GM23338 (cell line): Measurements from ENCODE around the gene GFER. TPM values are rescaled to one million over a fixed set of nuclear protein-coding genes. Genes with fewer than 3 reads are reported as not detected.
A peak's percentile ranks its signal among the peaks of the same experiment; 100 is the strongest.

Experiments
- ATAC-seq: fragments of 200-7000 bp; cut with Tn5 transposase; 3 replicates; pipeline ENCODE4 v1.9.1; 2020
- DNase-seq: peaks from one replicate; pipeline ENCODE4 v3.0.0-alpha.2; 2015; ENCODE audit warnings: low spot score
- H2AFZ ChIP-seq: fragments of 200-600 bp; sonication (generic); 2 replicates; pipeline ENCODE4 v1.8.0; 2016; ENCODE audit warnings: antibody characterized with exemption, mild to moderate bottlenecking, moderate library complexity
- H3F3A ChIP-seq: fragments of 200-600 bp; sonication (generic); replicated peaks from 2 replicates; pipeline ENCODE4 v1.8.0; 2017; ENCODE audit warnings: antibody characterized with exemption, mixed run types, low read depth
- H3K27ac ChIP-seq: fragments of 200-600 bp; sonication (generic); 2 replicates; pipeline ENCODE4 v1.6.1; 2016; ENCODE audit warnings: low read depth
- H3K27me3 ChIP-seq: fragments of 200-600 bp; sonication (generic); 2 replicates; pipeline ENCODE4 v1.8.0; 2016; ENCODE audit warnings: mild to moderate bottlenecking, mixed run types, moderate library complexity; ENCODE audit not compliant: insufficient read depth
- H3K36me3 ChIP-seq: fragments of 200-600 bp; sonication (generic); 2 replicates; pipeline ENCODE4 v1.8.0; 2016; ENCODE audit warnings: mild to moderate bottlenecking; ENCODE audit not compliant: insufficient read depth
- H3K4me1 ChIP-seq: fragments of 200-600 bp; sonication (generic); 2 replicates; pipeline ENCODE4 v1.8.0; 2016; ENCODE audit warnings: mild to moderate bottlenecking, moderate library complexity; ENCODE audit not compliant: insufficient read depth
- H3K4me2 ChIP-seq: fragments of 200-600 bp; sonication (generic); 2 replicates; pipeline ENCODE4 v1.7.1; 2017; ENCODE audit warnings: mixed run types
- H3K4me3 ChIP-seq: fragments of 200-600 bp; sonication (generic); 2 replicates; pipeline ENCODE4 v1.6.1; 2016; ENCODE audit warnings: mixed run types
- H3K79me2 ChIP-seq: fragments of 200-600 bp; sonication (generic); replicated peaks from 2 replicates; pipeline ENCODE4 v1.8.0; 2017; ENCODE audit warnings: mild to moderate bottlenecking; ENCODE audit not compliant: insufficient read depth
- H3K9me2 ChIP-seq: fragments of 200-600 bp; sonication (generic); 2 replicates; pipeline ENCODE4 v1.8.0; 2017; ENCODE audit not compliant: insufficient read depth
- H4K20me1 ChIP-seq: fragments of 200-600 bp; sonication (generic); replicated peaks from 2 replicates; pipeline ENCODE4 v1.8.0; 2017; ENCODE audit warnings: mild to moderate bottlenecking; ENCODE audit not compliant: insufficient read depth
- H3K27ac Mint-ChIP-seq: 2 replicates; pipeline ENCODE4 v1.8.0; 2020; ENCODE audit warnings: inconsistent platforms, mild to moderate bottlenecking, moderate library complexity, mixed read lengths
- H3K27me3 Mint-ChIP-seq: 3 replicates; pipeline ENCODE4 v1.8.0; 2022; ENCODE audit warnings: low read depth, mild to moderate bottlenecking, moderate library complexity, mixed read lengths, inconsistent platforms; ENCODE audit not compliant: insufficient read depth, poor library complexity
- H3K36me3 Mint-ChIP-seq: 3 replicates; pipeline ENCODE4 v1.8.0; 2021; ENCODE audit warnings: low read depth, mild to moderate bottlenecking, inconsistent platforms, moderate library complexity, mixed read lengths
- H3K4me1 Mint-ChIP-seq: 3 replicates; pipeline ENCODE4 v1.8.0; 2020; ENCODE audit warnings: mild to moderate bottlenecking, inconsistent platforms, mixed read lengths
- H3K4me3 Mint-ChIP-seq: 3 replicates; pipeline ENCODE4 v1.8.0; 2021; ENCODE audit warnings: moderate library complexity, mild to moderate bottlenecking, inconsistent platforms, mixed read lengths
- H3K9me3 Mint-ChIP-seq: 3 replicates; pipeline ENCODE4 v1.8.0; 2020; ENCODE audit warnings: moderate library complexity, mild to moderate bottlenecking, inconsistent platforms, mixed read lengths
- CREB1 ChIP-seq: fragments of 250-450 bp; sonication (Bioruptor Pico); IDR thresholded peaks from 2 replicates; pipeline ENCODE4 v1.5.0; 2020; ENCODE audit warnings: low read depth, mild to moderate bottlenecking, moderate library complexity
- EZH2phosphoT487 ChIP-seq: fragments of 200-600 bp; sonication (generic); IDR thresholded peaks from one replicate; pipeline ENCODE4 v1.8.1; 2018; ENCODE audit warnings: antibody characterized with exemption; ENCODE audit not compliant: unreplicated experiment
- JUNB ChIP-seq: IDR thresholded peaks from one replicate; pipeline ENCODE4 v1.6.1; 2016; ENCODE audit warnings: antibody characterized with exemption; ENCODE audit not compliant: unreplicated experiment
- NANOG ChIP-seq: IDR thresholded peaks from 2 replicates; pipeline ENCODE4 v1.6.1; 2016; ENCODE audit warnings: antibody characterized with exemption, borderline replicate concordance
- POLR2AphosphoS5 ChIP-seq: IDR thresholded peaks from 2 replicates; pipeline ENCODE4 v1.6.1; 2016; ENCODE audit warnings: antibody characterized with exemption, low read depth
- ZNF114 ChIP-seq: fragments of 250-450 bp; sonication (Bioruptor Pico); IDR thresholded peaks from 2 replicates; pipeline ENCODE4 v1.5.0; 2020; ENCODE audit warnings: mild to moderate bottlenecking, moderate library complexity
- polyA plus RNA-seq: library from polyadenylated mRNA; unstranded; fragments of >200 nt; fragmentation: Nextera tagmentation; extraction: Ambion mirVana; gene quantifications from 2 replicates; pipeline ENCODE4 v1.2.1, GENCODE V29; 2016
- total RNA-seq: library from RNA; depleted of rRNA; stranded (reverse); fragments of >200 nt; shearing (Covaris generic); gene quantifications from 2 replicates; pipeline ENCODE4 v1.2.3, GENCODE V29; 2014
- TF ChIP-seq, protein P1 (sequence below): IDR thresholded peaks from 2 replicates; pipeline ENCODE4 v1.6.1; 2016; ENCODE audit warnings: antibody characterized with exemption
- TF ChIP-seq, protein P2 (sequence below), 2 experiments: fragments of 200-600 bp in 1 of 2; sonication (generic) in 1 of 2; conservative IDR thresholded peaks; 2 replicates each; pipeline versions ENCODE4 v1.5.1 to v1.6.1; 2016 to 2017; ENCODE audit warnings: antibody characterized with exemption in 2 of 2, low read depth in 2 of 2, mild to moderate bottlenecking in 2 of 2, moderate library complexity in 1 of 2
- TF ChIP-seq, protein P3 (sequence below): IDR thresholded peaks from one replicate; pipeline ENCODE4 v1.6.1; 2018; ENCODE audit warnings: antibody characterized with exemption; ENCODE audit not compliant: unreplicated experiment

Gene GFER
- total and polyA plus RNA-seq, 2 experiments from 2014 or later: 40.1 to 64.5 TPM

DNA sequence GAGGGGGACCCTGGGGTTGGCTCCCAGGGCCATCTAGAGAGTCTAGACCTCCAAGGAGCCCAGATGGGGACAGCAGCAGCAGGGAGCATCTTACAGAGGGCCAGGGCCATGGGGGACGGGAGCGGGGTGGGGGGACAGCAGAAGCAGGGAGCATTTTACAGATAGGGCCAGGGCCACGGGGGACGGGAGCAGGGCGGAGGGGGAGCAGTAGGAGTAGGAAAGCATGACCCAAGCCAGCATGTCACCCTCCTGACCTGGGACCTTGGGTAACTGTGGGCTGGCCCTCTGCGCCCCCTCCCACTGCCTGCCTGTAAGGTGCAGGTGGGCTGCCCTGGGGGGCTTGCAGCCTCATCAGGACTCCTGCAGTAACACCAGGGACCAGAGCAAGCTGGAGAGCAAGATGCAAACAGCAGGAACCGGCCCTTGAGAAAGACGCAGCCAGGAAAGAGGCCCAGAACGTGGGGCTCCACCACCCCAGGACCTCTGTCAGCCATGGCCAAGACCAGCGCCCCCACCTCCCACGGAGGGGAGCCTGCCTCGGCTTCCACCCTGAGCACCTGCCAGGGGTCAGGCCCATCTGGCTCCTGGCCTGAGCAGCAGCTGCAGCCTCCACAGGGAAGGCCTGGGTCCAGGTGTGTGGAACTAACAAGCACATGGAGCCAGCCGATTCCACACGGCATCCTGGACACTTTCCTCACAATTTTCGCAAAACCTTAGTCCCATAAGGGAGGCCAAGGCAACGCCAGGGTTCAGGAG is 23.3 kb downstream of the GFER start:
- peak overlapping the region; percentile 74 for H3K4me3 Mint-ChIP-seq
- Histone ChIP-seq H3K27ac (no peak overlapping the region), H3K27me3 (no peaks in the 10 kb centered on the region), H3K9me2 (no peaks in the 10 kb centered on the region), H3K4me3 (peak overlapping the region; percentile 91; the same call in 1 of the 2 replicates), H3K79me2 (peaks cover 42% of the 10 kb centered on the region), H4K20me1 (peaks cover 36% of the 10 kb centered on the region), H3K4me1 (peaks cover 22% of the 10 kb centered on the region), H3K4me2 (peak overlapping the region; percentile 65), H3F3A (peaks cover 28% of the 10 kb centered on the region; the same call in 1 of the 2 replicates), H2AFZ (no peak overlapping the region), H3K36me3 (no peaks in the 10 kb centered on the region)
- H3K4me1 Mint-ChIP-seq: peaks cover 37% of the 10 kb centered on the region
- ATAC-seq: no peak
- no peaks in the 10 kb centered on the region for H3K9me3 Mint-ChIP-seq
- TF ChIP-seq CREB1 (no peak), EZH2phosphoT487 (no peak), NANOG (no peak), ZNF114 (CRISPR knock-in tag) (no peak), JUNB (no peak), POLR2AphosphoS5 (no peak)
- TF ChIP-seq, protein P1, sequence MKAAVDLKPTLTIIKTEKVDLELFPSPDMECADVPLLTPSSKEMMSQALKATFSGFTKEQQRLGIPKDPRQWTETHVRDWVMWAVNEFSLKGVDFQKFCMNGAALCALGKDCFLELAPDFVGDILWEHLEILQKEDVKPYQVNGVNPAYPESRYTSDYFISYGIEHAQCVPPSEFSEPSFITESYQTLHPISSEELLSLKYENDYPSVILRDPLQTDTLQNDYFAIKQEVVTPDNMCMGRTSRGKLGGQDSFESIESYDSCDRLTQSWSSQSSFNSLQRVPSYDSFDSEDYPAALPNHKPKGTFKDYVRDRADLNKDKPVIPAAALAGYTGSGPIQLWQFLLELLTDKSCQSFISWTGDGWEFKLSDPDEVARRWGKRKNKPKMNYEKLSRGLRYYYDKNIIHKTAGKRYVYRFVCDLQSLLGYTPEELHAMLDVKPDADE: no peak
- TF ChIP-seq, protein P2, sequence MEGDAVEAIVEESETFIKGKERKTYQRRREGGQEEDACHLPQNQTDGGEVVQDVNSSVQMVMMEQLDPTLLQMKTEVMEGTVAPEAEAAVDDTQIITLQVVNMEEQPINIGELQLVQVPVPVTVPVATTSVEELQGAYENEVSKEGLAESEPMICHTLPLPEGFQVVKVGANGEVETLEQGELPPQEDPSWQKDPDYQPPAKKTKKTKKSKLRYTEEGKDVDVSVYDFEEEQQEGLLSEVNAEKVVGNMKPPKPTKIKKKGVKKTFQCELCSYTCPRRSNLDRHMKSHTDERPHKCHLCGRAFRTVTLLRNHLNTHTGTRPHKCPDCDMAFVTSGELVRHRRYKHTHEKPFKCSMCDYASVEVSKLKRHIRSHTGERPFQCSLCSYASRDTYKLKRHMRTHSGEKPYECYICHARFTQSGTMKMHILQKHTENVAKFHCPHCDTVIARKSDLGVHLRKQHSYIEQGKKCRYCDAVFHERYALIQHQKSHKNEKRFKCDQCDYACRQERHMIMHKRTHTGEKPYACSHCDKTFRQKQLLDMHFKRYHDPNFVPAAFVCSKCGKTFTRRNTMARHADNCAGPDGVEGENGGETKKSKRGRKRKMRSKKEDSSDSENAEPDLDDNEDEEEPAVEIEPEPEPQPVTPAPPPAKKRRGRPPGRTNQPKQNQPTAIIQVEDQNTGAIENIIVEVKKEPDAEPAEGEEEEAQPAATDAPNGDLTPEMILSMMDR (conservative IDR thresholded peaks at IDR 0.05; ENCODE audit: low read depth in 2 of 2): no peak
- TF ChIP-seq, protein P3, sequence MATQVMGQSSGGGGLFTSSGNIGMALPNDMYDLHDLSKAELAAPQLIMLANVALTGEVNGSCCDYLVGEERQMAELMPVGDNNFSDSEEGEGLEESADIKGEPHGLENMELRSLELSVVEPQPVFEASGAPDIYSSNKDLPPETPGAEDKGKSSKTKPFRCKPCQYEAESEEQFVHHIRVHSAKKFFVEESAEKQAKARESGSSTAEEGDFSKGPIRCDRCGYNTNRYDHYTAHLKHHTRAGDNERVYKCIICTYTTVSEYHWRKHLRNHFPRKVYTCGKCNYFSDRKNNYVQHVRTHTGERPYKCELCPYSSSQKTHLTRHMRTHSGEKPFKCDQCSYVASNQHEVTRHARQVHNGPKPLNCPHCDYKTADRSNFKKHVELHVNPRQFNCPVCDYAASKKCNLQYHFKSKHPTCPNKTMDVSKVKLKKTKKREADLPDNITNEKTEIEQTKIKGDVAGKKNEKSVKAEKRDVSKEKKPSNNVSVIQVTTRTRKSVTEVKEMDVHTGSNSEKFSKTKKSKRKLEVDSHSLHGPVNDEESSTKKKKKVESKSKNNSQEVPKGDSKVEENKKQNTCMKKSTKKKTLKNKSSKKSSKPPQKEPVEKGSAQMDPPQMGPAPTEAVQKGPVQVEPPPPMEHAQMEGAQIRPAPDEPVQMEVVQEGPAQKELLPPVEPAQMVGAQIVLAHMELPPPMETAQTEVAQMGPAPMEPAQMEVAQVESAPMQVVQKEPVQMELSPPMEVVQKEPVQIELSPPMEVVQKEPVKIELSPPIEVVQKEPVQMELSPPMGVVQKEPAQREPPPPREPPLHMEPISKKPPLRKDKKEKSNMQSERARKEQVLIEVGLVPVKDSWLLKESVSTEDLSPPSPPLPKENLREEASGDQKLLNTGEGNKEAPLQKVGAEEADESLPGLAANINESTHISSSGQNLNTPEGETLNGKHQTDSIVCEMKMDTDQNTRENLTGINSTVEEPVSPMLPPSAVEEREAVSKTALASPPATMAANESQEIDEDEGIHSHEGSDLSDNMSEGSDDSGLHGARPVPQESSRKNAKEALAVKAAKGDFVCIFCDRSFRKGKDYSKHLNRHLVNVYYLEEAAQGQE: no peak
- H3K36me3 Mint-ChIP-seq: peaks cover 15% of the 10 kb centered on the region
- H3K27ac Mint-ChIP-seq: no peak overlapping the region
- H3K27me3 Mint-ChIP-seq: peaks cover 15% of the 10 kb centered on the region
- no peak for DNase-seq
